ENCODE results near the gene ARID1A.

DNA sequence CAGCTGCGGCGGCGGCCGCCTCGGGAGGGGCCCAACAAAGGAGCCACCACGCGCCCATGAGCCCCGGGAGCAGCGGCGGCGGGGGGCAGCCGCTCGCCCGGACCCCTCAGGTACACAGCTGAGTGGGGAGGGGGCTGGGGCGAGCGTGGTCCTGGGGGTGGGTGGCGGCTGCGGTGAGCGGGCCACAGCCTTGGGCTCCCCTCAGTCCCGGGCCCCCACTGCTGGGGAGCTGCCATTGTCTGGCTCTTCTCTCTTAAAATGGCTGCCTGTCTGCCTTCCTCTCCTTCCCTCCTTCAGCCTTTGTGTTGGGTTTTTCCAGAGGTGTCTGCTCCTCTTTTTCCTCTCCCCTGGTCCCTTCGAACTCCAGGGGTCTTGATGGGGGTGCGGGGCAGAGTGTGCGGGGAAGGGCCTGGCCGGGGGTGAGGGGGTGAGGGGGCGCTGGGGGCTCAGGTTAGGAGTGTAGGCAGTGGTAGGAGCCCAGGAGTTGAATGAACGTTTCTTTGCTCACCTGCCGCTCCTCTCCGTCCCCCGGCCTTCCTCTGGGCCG, 1.7 kb downstream of the ARID1A start:
- TF ChIP-seq, protein P1, sequence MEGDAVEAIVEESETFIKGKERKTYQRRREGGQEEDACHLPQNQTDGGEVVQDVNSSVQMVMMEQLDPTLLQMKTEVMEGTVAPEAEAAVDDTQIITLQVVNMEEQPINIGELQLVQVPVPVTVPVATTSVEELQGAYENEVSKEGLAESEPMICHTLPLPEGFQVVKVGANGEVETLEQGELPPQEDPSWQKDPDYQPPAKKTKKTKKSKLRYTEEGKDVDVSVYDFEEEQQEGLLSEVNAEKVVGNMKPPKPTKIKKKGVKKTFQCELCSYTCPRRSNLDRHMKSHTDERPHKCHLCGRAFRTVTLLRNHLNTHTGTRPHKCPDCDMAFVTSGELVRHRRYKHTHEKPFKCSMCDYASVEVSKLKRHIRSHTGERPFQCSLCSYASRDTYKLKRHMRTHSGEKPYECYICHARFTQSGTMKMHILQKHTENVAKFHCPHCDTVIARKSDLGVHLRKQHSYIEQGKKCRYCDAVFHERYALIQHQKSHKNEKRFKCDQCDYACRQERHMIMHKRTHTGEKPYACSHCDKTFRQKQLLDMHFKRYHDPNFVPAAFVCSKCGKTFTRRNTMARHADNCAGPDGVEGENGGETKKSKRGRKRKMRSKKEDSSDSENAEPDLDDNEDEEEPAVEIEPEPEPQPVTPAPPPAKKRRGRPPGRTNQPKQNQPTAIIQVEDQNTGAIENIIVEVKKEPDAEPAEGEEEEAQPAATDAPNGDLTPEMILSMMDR (conservative IDR thresholded peaks at IDR 0.05; ENCODE audit: low read length): no peak
- TF ChIP-seq EZH2phosphoT487 (IDR thresholded peaks at IDR 0.05; ENCODE audit: borderline replicate concordance, low read depth, low read length): no peak

All from OCI-LY7 (cell line).